H9 (cell line): Measurements from ENCODE around the gene OR51Q1. TPM values are rescaled to one million over a fixed set of nuclear protein-coding genes. Genes with fewer than 3 reads are reported as not detected.

ENCODE experiments used
- DNase-seq: peaks from one replicate; pipeline ENCODE4 v3.0.0-alpha.2; 2017
- H2AFZ ChIP-seq: one replicate; pipeline ENCODE4 v1.6.1; 2013; ENCODE audit warnings: mild to moderate bottlenecking, low read length, control low read depth, moderate library complexity
- H2AK5ac ChIP-seq: 2 replicates; pipeline ENCODE4 v1.6.1; 2013; ENCODE audit warnings: low read length, control low read depth, mixed read lengths; ENCODE audit not compliant: insufficient read length
- H2BK120ac ChIP-seq: one replicate; pipeline ENCODE4 v1.6.1; 2013; ENCODE audit warnings: low read depth, mild to moderate bottlenecking, low read length, control low read depth, inconsistent platforms; ENCODE audit not compliant: poor library complexity, severe bottlenecking
- H2BK12ac ChIP-seq: 2 replicates; pipeline ENCODE4 v1.6.1; 2013; ENCODE audit warnings: low read length, control low read depth, mixed read lengths, low read depth; ENCODE audit not compliant: insufficient read length
- H2BK15ac ChIP-seq: 2 replicates; pipeline ENCODE4 v1.6.1; 2013; ENCODE audit warnings: low read depth, low read length, control low read depth
- H2BK20ac ChIP-seq: one replicate; pipeline ENCODE4 v1.6.1; 2013; ENCODE audit warnings: low read depth, mild to moderate bottlenecking, low read length, control low read depth, inconsistent platforms; ENCODE audit not compliant: poor library complexity, severe bottlenecking
- H2BK5ac ChIP-seq: 2 replicates; pipeline ENCODE4 v1.6.1; 2013; ENCODE audit warnings: low read length, control low read depth, mixed read lengths; ENCODE audit not compliant: insufficient read length
- H3K14ac ChIP-seq: 2 replicates; pipeline ENCODE4 v1.6.1; 2013; ENCODE audit warnings: low read length, control low read depth; ENCODE audit not compliant: insufficient read depth
- H3K18ac ChIP-seq: 2 replicates; pipeline ENCODE4 v1.6.1; 2013; ENCODE audit warnings: low read depth, mild to moderate bottlenecking, mixed read lengths, low read length, control low read depth; ENCODE audit not compliant: insufficient read length
- H3K23ac ChIP-seq: 2 replicates; pipeline ENCODE4 v1.6.1; 2013; ENCODE audit warnings: low read length, control low read depth, mixed read lengths, low read depth; ENCODE audit not compliant: insufficient read length
- H3K23me2 ChIP-seq: 2 replicates; pipeline ENCODE4 v1.6.1; 2013; ENCODE audit warnings: low read depth, mild to moderate bottlenecking, mixed read lengths, low read length, control low read depth; ENCODE audit not compliant: insufficient read length, poor library complexity, severe bottlenecking
- H3K27ac ChIP-seq: 2 replicates; pipeline ENCODE4 v1.5.1; 2013; ENCODE audit warnings: low read length, control low read depth, mixed read lengths, low read depth; ENCODE audit not compliant: insufficient read length
- H3K27me3 ChIP-seq: 2 replicates; pipeline ENCODE4 v1.6.1; 2013; ENCODE audit warnings: low read length, control low read depth, inconsistent platforms; ENCODE audit not compliant: insufficient read depth
- H3K4ac ChIP-seq: 2 replicates; pipeline ENCODE4 v1.6.1; 2013; ENCODE audit warnings: low read depth, mild to moderate bottlenecking, control low read depth, inconsistent platforms, low read length, moderate library complexity
- H3K4me1 ChIP-seq: 2 replicates; pipeline ENCODE4 v1.6.1; 2013; ENCODE audit warnings: low read length, control low read depth, inconsistent platforms; ENCODE audit not compliant: insufficient read depth
- H3K4me2 ChIP-seq: 2 replicates; pipeline ENCODE4 v1.6.1; 2013; ENCODE audit warnings: low read length, control low read depth, mixed read lengths; ENCODE audit not compliant: insufficient read length, insufficient read depth
- H3K56ac ChIP-seq: 2 replicates; pipeline ENCODE4 v1.6.1; 2013; ENCODE audit warnings: low read depth, mild to moderate bottlenecking, mixed read lengths, low read length, control low read depth; ENCODE audit not compliant: insufficient read length
- H3K79me1 ChIP-seq: 2 replicates; pipeline ENCODE4 v1.6.1; 2013; ENCODE audit warnings: low read depth, mild to moderate bottlenecking, moderate library complexity, low read length, control low read depth, inconsistent platforms; ENCODE audit not compliant: insufficient read depth, poor library complexity, severe bottlenecking
- H3K79me2 ChIP-seq: 2 replicates; pipeline ENCODE4 v1.6.1; 2013; ENCODE audit warnings: low read length, control low read depth, inconsistent platforms; ENCODE audit not compliant: insufficient read depth
- H3K9ac ChIP-seq: 2 replicates; pipeline ENCODE4 v1.6.1; 2013; ENCODE audit warnings: low read length, control low read depth, mixed read lengths; ENCODE audit not compliant: insufficient read length; ENCODE audit errors: extremely low read depth
- H3K9me3 ChIP-seq: one replicate; pipeline ENCODE4 v1.6.1; 2013; ENCODE audit warnings: low read depth, low read length, inconsistent platforms; ENCODE audit not compliant: control insufficient read depth
- H3T11ph ChIP-seq: one replicate; pipeline ENCODE4 v1.6.1; 2013; ENCODE audit warnings: mild to moderate bottlenecking, low read length, control low read depth, inconsistent platforms
- H4K20me1 ChIP-seq: one replicate; pipeline ENCODE4 v1.6.1; 2013; ENCODE audit not compliant: control insufficient read depth, insufficient read length, insufficient read depth
- H4K5ac ChIP-seq: 2 replicates; pipeline ENCODE4 v1.6.1; 2013; ENCODE audit warnings: low read depth, mild to moderate bottlenecking, mixed read lengths, low read length, control low read depth; ENCODE audit not compliant: insufficient read length
- H4K8ac ChIP-seq: replicated peaks from 2 replicates; pipeline ENCODE4 v1.6.1; 2013; ENCODE audit warnings: low read length, control low read depth, mixed read lengths, low read depth; ENCODE audit not compliant: insufficient read length
- H4K91ac ChIP-seq: 2 replicates; pipeline ENCODE4 v1.6.1; 2013; ENCODE audit warnings: low read depth, mild to moderate bottlenecking, moderate library complexity, mixed read lengths, low read length, control low read depth; ENCODE audit not compliant: insufficient read length
- H3K27ac Mint-ChIP-seq, 3 experiments: 2 replicates in 2 of 3; 3 replicates in 1 of 3; pipeline ENCODE4 v1.8.0; 2020 to 2021; ENCODE audit warnings: mixed read lengths in 3 of 3, mild to moderate bottlenecking in 1 of 3, moderate library complexity in 1 of 3
- H3K27me3 Mint-ChIP-seq: 2 replicates; pipeline ENCODE4 v1.8.0; 2021; ENCODE audit warnings: low read depth, mild to moderate bottlenecking, moderate library complexity, mixed read lengths
- H3K36me3 Mint-ChIP-seq, 3 experiments: 2 replicates in 2 of 3; 3 replicates in 1 of 3; pipeline ENCODE4 v1.8.0; 2020 to 2021; ENCODE audit warnings: low read depth in 3 of 3, mixed read lengths in 3 of 3; ENCODE audit not compliant: insufficient read depth in 1 of 3
- H3K4me1 Mint-ChIP-seq, 2 experiments: 2 replicates each; pipeline ENCODE4 v1.8.0; 2020; ENCODE audit warnings: mixed read lengths in 2 of 2
- H3K4me3 Mint-ChIP-seq, 2 experiments: 2 replicates in 1 of 2; 3 replicates in 1 of 2; pipeline ENCODE4 v1.8.0; 2020 to 2021; ENCODE audit warnings: mild to moderate bottlenecking in 2 of 2, mixed read lengths in 2 of 2, moderate library complexity in 1 of 2
- H3K9me3 Mint-ChIP-seq, 2 experiments: 2 replicates in 1 of 2; 3 replicates in 1 of 2; pipeline ENCODE4 v1.8.0; 2020; ENCODE audit warnings: mild to moderate bottlenecking in 2 of 2, mixed read lengths in 2 of 2, moderate library complexity in 1 of 2
- CTCF ChIP-seq: fragments of 200-600 bp; sonication (generic); conservative IDR thresholded peaks from 3 replicates; pipeline ENCODE4 v1.8.0; 2021; ENCODE audit warnings: antibody characterized with exemption, mild to moderate bottlenecking
- WGBS: extraction: QIAGEN DNeasy Blood & Tissue Kit; methylation state at CpG from one replicate; pipeline ENCODE4 v1.1.7; 2013; ENCODE audit warnings: missing lambda C conversion rate, low lambda C conversion rate, mixed read lengths; ENCODE audit not compliant: insufficient read length; ENCODE audit errors: extremely low coverage; 5-methylcytosine and 5-hydroxymethylcytosine counted together
- total RNA-seq: library from RNA; stranded (reverse); gene quantifications from 2 replicates; pipeline ENCODE4 v1.2.1, GENCODE V29; 2021

OR51Q1 gene
- total RNA-seq, 1 experiment from 2014 or later = not detected

DNA sequence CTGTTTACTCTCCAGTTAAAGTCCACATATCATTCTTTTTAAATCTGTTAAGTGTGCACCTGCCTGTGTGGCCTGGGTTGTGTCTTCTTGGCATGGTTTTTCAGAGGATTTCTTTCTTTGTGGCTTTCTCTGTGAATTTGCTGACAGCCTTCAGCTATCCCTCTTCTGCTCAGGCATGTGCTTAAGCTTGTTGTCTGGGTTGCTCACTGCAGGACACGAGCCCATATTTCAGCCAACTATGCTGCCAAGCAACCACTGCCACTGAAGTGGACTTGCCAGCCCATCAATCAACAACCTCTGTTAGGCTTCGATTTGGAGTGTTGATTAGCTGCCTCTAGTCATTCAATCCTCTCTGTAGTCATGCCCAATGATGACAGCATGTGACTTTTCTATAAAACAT lies 45.6 kb downstream of the OR51Q1 start:
- Histone ChIP-seq H3K27me3 (no peaks in the 10 kb centered on the region), H3K56ac (no peak overlapping the region), H3K18ac (no peak overlapping the region), H4K20me1 (no peaks in the 10 kb centered on the region), H2AK5ac (no peak overlapping the region), H3K4me2 (no peak overlapping the region), H2BK15ac (no peak overlapping the region), H3K79me1 (no peaks in the 10 kb centered on the region), H3K14ac (no peak overlapping the region), H3K4ac (no peak overlapping the region), H3K4me1 (no peaks in the 10 kb centered on the region; the same call in 1 of the 2 replicates), H3K9me3 (no peaks in the 10 kb centered on the region), H3K79me2 (0 out of 2 replicates have a peak, but pooled peaks cover 2% of the 10 kb centered on the region), H2BK5ac (no peak overlapping the region), H4K5ac (no peak overlapping the region), H3K23ac (no peak overlapping the region), H4K91ac (no peak overlapping the region), H3K23me2 (no peaks in the 10 kb centered on the region), H3T11ph (no peak overlapping the region), H2AFZ (no peak overlapping the region), H2BK20ac (no peak overlapping the region), H2BK120ac (no peak overlapping the region), H3K9ac (no peak overlapping the region), H3K27ac (no peak overlapping the region), H2BK12ac (no peak overlapping the region), H4K8ac (no peak overlapping the region)
- Mint-ChIP-seq H3K4me1 (no peaks in the 10 kb centered on the region), H3K9me3 (no peaks in the 10 kb centered on the region), H3K4me3 (no peak overlapping the region), H3K36me3 (0 out of 7 replicates have a peak, but pooled peaks cover 0 to 1% (median 0%) of the 10 kb centered on the region in 3 experiments), H3K27me3 (no peaks in the 10 kb centered on the region), H3K27ac (no peak overlapping the region)
- TF ChIP-seq CTCF = no peak
- no peak for DNase-seq
- WGBS = no CpG with 5 or more reads among the region's 2 CpGs

Other genes starting within 250 kb of the OR51Q1 start
- gene OR51V1, start 221.4 kb upstream of the OR51Q1 start, total RNA-seq = not detected in 2 replicates
- not detected in 2 replicates for gene HBB, start 195.0 kb upstream of the OR51Q1 start, total RNA-seq
- gene HBD, start 187.6 kb upstream of the OR51Q1 start, total RNA-seq = not detected in 2 replicates
- not detected in 2 replicates for gene HBG1, start 172.3 kb upstream of the OR51Q1 start, total RNA-seq
- not detected in 2 replicates for gene HBG2, start 167.3 kb upstream of the OR51Q1 start, total RNA-seq
- not detected in 2 replicates for gene HBE1, start 152.2 kb upstream of the OR51Q1 start, total RNA-seq
- gene OR51B4, start 120.2 kb upstream of the OR51Q1 start, total RNA-seq = not detected in 2 replicates
- gene OR51B2, start 97.8 kb upstream of the OR51Q1 start, total RNA-seq = not detected in 2 replicates
- gene OR51B5, start 78.6 kb upstream of the OR51Q1 start, total RNA-seq = not detected in 2 replicates
- not detected in 2 replicates for gene OR51B6, start 70.6 kb upstream of the OR51Q1 start, total RNA-seq
- gene OR51M1, start 38.3 kb upstream of the OR51Q1 start, total RNA-seq = not detected in 2 replicates
- not detected in 2 replicates for gene OR51I1, start 19.4 kb downstream of the OR51Q1 start, total RNA-seq
- not detected in 2 replicates for gene OR51I2, start 27.2 kb downstream of the OR51Q1 start, total RNA-seq
- gene OR52D1, start 66.6 kb downstream of the OR51Q1 start, total RNA-seq = not detected in 2 replicates
- gene UBQLN3, start 87.8 kb downstream of the OR51Q1 start, total RNA-seq = not detected in 2 replicates
- gene UBQLNL, start 94.6 kb downstream of the OR51Q1 start, total RNA-seq = not detected in 2 replicates
- gene OR52H1, start 126.4 kb downstream of the OR51Q1 start, total RNA-seq = not detected in 2 replicates
- not detected in 2 replicates for gene OR52B6, start 158.8 kb downstream of the OR51Q1 start, total RNA-seq
- gene TRIM6, start 174.5 kb downstream of the OR51Q1 start, total RNA-seq = 14.1 and 17.9 TPM in 2 replicates
- gene TRIM34, start 202.9 kb downstream of the OR51Q1 start, total RNA-seq = 0.35 and 0.59 TPM in 2 replicates